Activated CD8-positive, alpha-beta memory T cell treated with anti-CD3 and anti-CD28 coated beads, Interleukin-2, amount 50 U/mL, for 1 hour (primary cell): ENCODE results near the gene ZNF423.

Source experiments
- DNase-seq: peaks from one replicate; pipeline ENCODE4 v3.0.0-alpha.2; 2020; ENCODE audit errors: extremely low read depth

The ZNF423 gene

DNA sequence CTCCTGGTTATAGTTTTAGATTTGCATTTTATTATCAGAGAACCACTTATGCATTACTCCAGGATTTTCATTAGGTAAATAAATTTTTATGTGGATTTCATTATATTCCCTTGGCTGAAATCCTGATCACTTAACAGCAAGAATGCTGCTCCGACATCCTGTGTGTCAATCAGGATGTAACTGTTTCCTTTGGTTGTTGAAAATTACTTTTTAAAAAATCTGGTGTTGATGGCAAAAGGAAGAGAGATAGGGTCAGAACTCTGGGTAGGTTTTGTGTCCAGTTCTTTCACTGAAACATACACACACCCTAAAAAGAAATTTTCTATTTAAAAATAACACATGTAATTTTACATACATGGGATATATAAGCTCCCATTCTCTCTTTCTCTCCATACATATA, 30.9 kb downstream of the ZNF423 start:
- no peak for DNase-seq

- no peak for DNase-seq
Measured at GRCh38 chr16:49824593-49824992, 31.3 kb downstream of the ZNF423 start.

- DNase-seq: no peak
Measured at GRCh38 chr16:49822649-49823370, 33.1 kb downstream of the ZNF423 start.

- no peak for DNase-seq
Measured at GRCh38 chr16:49821614-49822282, 34.2 kb downstream of the ZNF423 start.

- DNase-seq: no peak
Measured at GRCh38 chr16:49821156-49821555, 34.8 kb downstream of the ZNF423 start.

DNA sequence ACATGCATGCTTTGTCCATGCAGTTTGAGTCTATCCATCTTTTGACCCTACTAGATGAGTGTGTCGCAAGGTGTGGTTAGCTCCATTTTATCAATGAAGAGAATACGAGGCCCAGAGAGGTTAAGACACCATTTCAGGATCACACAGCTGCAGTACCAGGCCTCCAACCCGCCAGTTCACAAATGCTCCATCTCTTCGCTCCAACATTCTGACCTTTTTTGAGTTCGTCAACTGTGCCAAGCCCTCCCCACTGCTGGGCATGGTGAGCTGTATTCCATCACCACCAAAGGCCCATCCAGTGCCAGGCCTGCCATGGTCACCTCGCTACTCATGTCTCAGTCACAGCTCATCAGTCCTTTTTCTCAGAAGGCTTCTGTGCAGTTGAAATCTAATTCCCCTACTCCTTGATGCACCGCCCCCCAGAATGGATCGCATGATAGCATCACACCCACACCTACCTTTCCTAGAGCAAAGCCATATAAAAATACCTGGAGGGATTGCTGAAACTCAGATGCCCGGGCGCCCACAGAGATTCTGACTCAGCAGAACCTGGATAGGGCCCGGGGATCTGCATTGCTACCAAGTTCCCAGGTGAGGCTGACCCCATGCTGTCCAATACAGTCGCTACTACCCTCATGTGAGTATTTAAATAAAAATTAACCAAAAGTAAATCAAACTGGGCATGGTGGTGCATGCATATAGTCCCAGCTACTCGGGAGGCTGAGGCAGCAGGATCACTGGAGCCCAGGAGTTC, 38.0 kb downstream of the ZNF423 start:
- DNase-seq: no peak

- no peak for DNase-seq
Measured at GRCh38 chr16:49816875-49817274, 39.0 kb downstream of the ZNF423 start.

DNA sequence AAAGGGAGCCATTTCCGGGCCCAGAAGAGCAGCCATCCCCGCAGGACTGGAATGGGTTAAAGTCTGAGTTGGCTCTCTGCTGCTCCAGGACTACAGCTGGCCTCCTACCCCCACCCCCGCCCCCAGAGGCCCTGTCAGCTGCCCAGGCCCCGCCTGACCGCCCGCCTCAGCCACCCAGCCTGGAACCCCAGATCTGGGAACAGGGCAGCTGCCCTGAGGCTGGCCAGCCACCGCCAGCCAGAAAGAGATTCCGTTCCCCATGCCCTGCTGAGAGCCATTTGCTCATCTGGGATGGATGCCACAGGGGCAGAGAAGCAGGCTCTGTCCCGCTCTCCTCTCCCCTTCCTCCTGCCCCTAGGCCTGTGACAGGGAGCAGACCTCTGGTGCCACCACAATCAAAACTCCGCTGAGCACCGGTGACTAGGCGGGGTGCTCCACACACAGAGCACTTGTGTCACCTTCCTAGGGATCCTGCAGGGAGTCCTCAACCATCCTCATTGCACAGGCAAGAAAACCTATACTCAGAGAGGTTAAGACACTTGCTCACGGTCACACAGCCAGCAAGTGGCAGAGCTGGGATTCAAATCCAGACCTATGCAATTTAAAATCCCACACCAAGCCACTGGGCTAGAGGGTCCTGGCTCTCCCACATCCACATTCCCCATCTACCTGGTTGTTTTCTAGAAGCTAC, 44.1 kb downstream of the ZNF423 start:
- DNase-seq: no peak

- no peak for DNase-seq
Measured at GRCh38 chr16:49810831-49811230, 45.1 kb downstream of the ZNF423 start.

DNA sequence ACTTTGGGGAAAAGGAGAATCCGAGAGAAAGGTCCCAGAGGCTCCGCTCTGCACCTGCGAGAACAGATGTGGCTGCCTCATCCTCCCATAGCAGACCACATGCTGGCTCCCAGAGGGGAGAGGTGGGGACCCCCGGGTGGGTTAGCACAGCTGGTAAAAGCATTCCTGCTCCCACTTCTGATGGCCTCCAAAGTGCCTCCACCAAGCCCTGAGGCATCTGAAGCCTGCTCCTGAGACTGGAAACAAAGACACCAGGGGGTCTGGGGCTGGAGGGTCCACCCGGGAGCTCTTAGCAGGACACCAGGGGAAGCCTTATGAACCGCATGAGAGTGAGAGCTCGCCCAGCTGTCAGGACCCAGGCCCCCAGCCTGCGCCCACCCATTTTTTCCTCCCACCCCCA, 46.4 kb downstream of the ZNF423 start:
- no peak for DNase-seq

GRCh38 chr16:49809062-49809461, 46.9 kb downstream of the ZNF423 start:
- no peak for DNase-seq

DNA sequence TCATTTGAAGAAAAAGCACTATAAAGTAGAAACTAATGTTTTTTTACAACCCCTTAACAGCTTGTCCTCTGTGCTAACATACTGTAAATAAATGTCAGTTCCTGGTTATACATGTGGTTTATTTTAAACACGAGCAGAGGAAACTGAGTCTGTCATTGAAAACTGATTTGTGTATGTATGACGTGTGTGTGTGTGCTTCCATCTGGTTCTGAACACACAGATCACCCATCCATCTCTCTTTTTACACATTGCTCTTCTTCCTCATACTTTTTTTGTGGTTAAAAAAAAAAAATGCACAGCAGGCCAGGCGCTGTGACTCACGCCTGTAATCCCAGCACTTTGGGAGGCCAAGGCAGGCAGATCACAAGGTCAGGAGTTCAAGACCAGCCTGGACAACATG, 49.5 kb downstream of the ZNF423 start:
- DNase-seq: no peak

DNA sequence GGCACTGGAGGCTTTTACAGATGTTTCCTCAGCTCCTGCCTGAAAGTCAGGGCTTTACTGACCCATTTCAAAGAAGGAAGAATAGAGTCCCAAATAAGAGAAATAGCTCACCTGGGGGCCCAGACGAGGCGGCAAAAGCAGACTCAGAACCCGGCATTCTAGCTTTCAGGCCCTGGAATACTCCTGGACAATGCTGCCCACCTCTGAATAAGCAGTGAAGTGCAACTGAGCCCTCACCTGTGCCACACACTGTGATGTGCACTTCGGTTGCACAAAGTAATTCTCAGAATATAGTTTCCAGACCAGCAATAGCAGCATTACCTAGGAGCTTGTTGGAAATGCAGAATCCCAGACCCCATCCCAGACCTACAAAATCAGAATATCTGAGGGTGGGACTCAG, 54.6 kb downstream of the ZNF423 start:
- DNase-seq: no peak

DNA sequence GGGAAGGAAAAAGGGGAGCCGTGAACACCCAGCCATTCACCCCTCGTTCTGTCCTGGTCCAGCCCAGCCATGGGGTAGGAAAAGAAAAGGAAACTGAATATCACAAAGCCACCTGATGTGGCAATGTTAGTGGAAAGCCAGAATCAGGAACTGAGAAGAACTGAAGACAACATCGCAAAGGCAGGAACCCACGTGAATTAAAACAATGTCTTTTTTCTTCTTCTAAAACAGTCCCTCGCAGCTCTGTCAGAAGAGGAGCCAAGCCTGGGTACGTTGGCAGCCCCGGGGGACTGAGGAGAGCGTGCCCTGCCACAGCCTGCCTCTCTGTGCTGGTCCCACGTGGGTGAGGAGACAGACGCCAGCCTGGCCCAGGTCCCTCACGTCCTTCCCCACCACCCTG, 55.0 kb downstream of the ZNF423 start:
- DNase-seq: no peak

GRCh38 chr16:49800441-49800840, 55.5 kb downstream of the ZNF423 start:
- no peak for DNase-seq

DNA sequence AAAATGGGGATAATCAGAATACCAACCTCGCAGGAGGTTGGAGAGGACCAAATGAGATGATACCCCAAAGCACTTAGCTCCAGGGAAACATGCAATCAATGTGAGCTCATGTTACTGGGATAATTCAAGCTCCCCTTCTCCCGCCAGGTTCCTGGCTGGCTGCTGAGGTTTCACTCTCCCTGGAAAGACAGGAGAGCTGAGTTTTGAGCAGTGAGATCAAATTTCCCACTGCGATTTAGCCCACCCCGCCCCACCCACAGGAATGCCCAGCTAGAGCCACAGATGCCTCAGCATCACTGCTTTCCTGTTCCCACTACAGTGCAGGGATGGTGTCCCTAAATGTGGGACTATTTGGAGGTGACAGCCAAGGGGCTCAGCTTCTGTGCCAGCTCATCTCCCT, 56.7 kb downstream of the ZNF423 start:
- no peak for DNase-seq

DNA sequence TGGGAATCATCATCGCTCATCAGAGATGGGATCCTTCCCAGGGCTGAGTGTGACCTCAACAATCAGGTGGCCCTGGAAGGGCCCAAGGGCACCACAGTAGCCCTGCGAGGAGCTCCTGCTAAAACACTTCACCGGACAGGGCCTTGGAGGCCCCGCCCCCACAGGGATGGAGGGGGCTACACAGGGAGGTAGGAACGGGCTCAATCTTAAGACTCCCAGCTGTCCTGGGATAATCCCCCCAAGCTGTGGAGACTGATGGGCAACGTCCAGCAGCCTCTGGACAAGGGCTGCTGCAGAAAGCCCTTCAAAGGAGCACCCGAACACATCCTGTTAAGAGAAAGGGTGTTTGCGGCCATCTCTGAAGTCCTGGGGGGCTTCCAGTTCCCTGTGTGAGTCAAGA, 60.4 kb downstream of the ZNF423 start:
- no peak for DNase-seq

GRCh38 chr16:49793244-49793643, 62.7 kb downstream of the ZNF423 start:
- no peak for DNase-seq

- no peak for DNase-seq
Measured at GRCh38 chr16:49789616-49790015, 66.3 kb downstream of the ZNF423 start.

DNA sequence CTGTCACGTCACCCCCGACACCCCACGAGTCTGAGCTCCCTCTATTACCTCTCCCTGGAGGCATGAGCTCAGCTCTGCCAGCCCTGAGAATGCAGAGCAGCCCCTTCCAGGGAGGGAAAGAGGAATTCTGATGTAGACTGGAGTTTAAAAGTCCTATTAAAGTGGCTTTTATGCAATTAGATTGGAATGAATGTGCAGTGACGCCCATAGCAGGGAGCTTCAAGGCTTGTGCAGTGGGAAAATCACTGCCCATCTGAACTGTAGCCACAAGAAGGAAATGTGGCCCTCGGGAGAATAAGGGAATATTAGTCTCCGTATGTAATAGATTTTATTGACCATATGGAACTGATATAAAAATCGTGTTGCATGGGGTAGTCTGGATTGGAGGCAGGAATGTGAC, 66.9 kb downstream of the ZNF423 start:
- DNase-seq: no peak

- no peak for DNase-seq
Measured at GRCh38 chr16:49788572-49788971, 67.3 kb downstream of the ZNF423 start.

DNA sequence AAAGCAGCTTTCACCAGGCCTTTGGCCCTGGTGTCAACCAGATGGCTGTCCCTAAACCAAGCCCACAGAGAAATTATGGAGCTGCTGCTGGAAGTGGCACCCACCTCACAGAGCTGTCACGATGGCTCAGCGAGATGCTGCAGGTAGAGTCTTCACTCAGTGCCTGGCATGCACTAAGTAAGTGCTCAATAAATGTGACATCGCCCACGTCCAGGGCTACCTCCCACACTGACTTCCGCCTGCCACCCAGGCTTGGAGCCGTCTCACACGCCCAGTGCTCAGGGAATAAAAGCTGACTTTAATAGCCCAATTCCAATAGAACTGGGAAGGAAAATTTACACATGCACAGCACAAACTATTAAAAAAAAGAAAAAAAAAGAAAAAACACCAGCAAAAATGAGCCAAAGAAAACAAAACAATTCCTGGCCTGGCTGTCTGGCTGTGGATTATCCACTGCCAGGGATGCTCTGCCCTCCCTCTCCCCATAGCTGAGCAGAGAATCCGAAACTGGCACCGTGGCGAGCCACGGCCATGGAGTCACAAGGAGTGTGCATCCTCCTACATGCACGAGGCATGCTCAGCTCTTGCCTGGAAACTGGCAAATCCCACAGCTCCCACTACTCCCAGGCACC, 68.9 kb downstream of the ZNF423 start:
- no peak for DNase-seq
